GM19025 (cell line): ENCODE data around the gene CR1.
"Not testable (repeated sequence)": the region's sequence is repeated elsewhere in the genome, so short reads cannot be mapped to it uniquely, and the experiment has no call there.

ENCODE experiments used
- ATAC-seq: cut with Tn5 transposase; IDR thresholded peaks from one replicate; pipeline ENCODE4 v1.9.1; 2021; ENCODE audit warnings: mild to moderate bottlenecking, low read depth, moderate library complexity; ENCODE audit not compliant: unreplicated experiment

CR1 gene

GRCh38 chr1:207502726-207503125 lies 6.8 kb downstream of the CR1 start:
- no peak for ATAC-seq

- no peak for ATAC-seq
Measured at GRCh38 chr1:207503950-207504349, 8.0 kb downstream of the CR1 start.

- no peak for ATAC-seq
Measured at GRCh38 chr1:207504438-207504837, 8.5 kb downstream of the CR1 start.

- ATAC-seq: no peak
Measured at GRCh38 chr1:207510444-207510843, 14.5 kb downstream of the CR1 start.

- no peak for ATAC-seq
Measured at GRCh38 chr1:207514890-207515289, 18.9 kb downstream of the CR1 start.

- no peak for ATAC-seq
Measured at GRCh38 chr1:207516729-207517128, 20.8 kb downstream of the CR1 start.

- ATAC-seq: no peak
Measured at GRCh38 chr1:207518608-207519236, 22.8 kb downstream of the CR1 start.

GRCh38 chr1:207519505-207520399 lies 23.8 kb downstream of the CR1 start:
- ATAC-seq: no peak

GRCh38 chr1:207520400-207521345 lies 24.7 kb downstream of the CR1 start:
- ATAC-seq: not testable (repeated sequence)

GRCh38 chr1:207525239-207525638 lies 29.3 kb downstream of the CR1 start:
- ATAC-seq: not testable (repeated sequence)

- ATAC-seq: not testable (repeated sequence)
Measured at GRCh38 chr1:207528401-207528800, 32.4 kb downstream of the CR1 start.

GRCh38 chr1:207536263-207536662 lies 40.3 kb downstream of the CR1 start:
- not testable (repeated sequence) for ATAC-seq

- not testable (repeated sequence) for ATAC-seq
Measured at GRCh38 chr1:207546677-207547357, 50.9 kb downstream of the CR1 start.

GRCh38 chr1:207554823-207555222 lies 58.9 kb downstream of the CR1 start:
- ATAC-seq: not testable (repeated sequence)

GRCh38 chr1:207565546-207566468 lies 69.8 kb downstream of the CR1 start:
- ATAC-seq: no peak

GRCh38 chr1:207571926-207572325 lies 76.0 kb downstream of the CR1 start:
- ATAC-seq: not testable (repeated sequence)

GRCh38 chr1:207573074-207573473 lies 77.1 kb downstream of the CR1 start:
- not testable (repeated sequence) for ATAC-seq

GRCh38 chr1:207575381-207575780 lies 79.4 kb downstream of the CR1 start:
- ATAC-seq: not testable (repeated sequence)
